ENCODE measurements around the gene CCDC110. TPM values are rescaled to one million over a fixed set of nuclear protein-coding genes. Genes with fewer than 3 reads are reported as not detected.

CCDC110 gene
- total and polyA plus RNA-seq, 9 of the 15 experiments (the other 6 are each of a cell fraction or from before 2014, with no cell fraction given), result 0.04 to 0.35 (median 0.07) TPM; not detected in 4

- TF ChIP-seq PHB (CRISPR knock-in tag; IDR thresholded peaks at IDR 0.05) (no peak), RBM22 (IDR thresholded peaks at IDR 0.05; ENCODE audit: low read depth, low read length, poor library complexity, severe bottlenecking) (peak; percentile 93), SNAPC5 (CRISPR knock-in tag; IDR thresholded peaks at IDR 0.05) (no peak), KDM4B (IDR thresholded peaks at IDR 0.05; ENCODE audit: borderline replicate concordance in 2 of 2, low read depth in 1 of 2) (peak in 1 of 2 experiments; percentile 64; a peak in 1 of 4 replicates), JUN (IDR thresholded peaks at IDR 0.05; ENCODE audit: borderline replicate concordance, low read depth, low read length) (peak; percentile 37; the same call in 1 of the 2 replicates), JUN (CRISPR knock-in tag; IDR thresholded peaks at IDR 0.05; ENCODE audit: borderline replicate concordance) (peak; percentile 97), AFF4 (CRISPR knock-in tag; IDR thresholded peaks at IDR 0.05) (peak; percentile 78; the same call in 1 of the 2 replicates), ETS2 (tag; IDR thresholded peaks at IDR 0.05; ENCODE audit: borderline replicate concordance, poor library complexity, severe bottlenecking) (no peak), ZZZ3 (IDR thresholded peaks at IDR 0.05) (no peak), TCF7 (IDR thresholded peaks at IDR 0.05; ENCODE audit: borderline replicate concordance) (no peak), SRSF7 (optimal IDR thresholded peaks at IDR 0.05; ENCODE audit: low read depth, low read length) (no peak), ZNF408 (CRISPR knock-in tag; IDR thresholded peaks at IDR 0.05; ENCODE audit: low read depth) (no peak), RERE (CRISPR knock-in tag; IDR thresholded peaks at IDR 0.05; ENCODE audit: borderline replicate concordance) (no peak), VEZF1 (CRISPR knock-in tag; IDR thresholded peaks at IDR 0.05) (peak; percentile 97)
Measured at GRCh38 chr4:185395956-185396723, 75.4 kb downstream of the CCDC110 start (continued).

Measured in K562 (cell line).